Hematopoietic multipotent progenitor cell treated with erythropoietin and hydrocortisone succinate and interleukin-3 and kit ligand, for 8 days (in vitro differentiated cells): ENCODE data around the gene SECISBP2L.
"Not testable (repeated sequence)": the region's sequence is repeated elsewhere in the genome, so short reads cannot be mapped to it uniquely, and the experiment has no call there.

Experiments
- DNase-seq: peaks from one replicate; pipeline ENCODE4 v3.0.0-alpha.2; 2015

SECISBP2L gene

GRCh38 chr15:49046220-49047102 is at the start of gene SECISBP2L:
Gene SECISBP2L (minus strand): TSS chr15:49046446. CDS start chr15:49046299, 147 bp downstream.
- DNase-seq, result peak; percentile 93

DNA sequence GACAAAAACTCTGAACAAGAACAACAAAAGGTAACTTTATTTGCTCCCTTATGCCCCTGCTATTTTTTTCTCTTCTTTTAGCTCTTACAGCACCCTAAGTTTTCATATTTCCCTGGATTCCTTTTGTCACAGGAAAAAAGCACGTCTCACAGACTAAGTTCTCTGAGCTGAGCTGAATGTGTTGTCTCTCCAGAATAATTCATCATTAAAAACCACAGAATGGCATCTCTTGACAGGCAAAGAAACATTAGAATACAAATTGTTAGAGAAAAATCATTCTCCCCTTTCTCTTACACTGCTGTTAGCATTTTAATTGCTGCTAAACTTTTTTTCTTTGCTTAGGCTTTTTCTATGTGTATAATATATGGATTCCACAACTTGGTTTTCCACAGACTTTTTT is 48.7 kb upstream of the SECISBP2L start:
- DNase-seq, result no peak

DNA sequence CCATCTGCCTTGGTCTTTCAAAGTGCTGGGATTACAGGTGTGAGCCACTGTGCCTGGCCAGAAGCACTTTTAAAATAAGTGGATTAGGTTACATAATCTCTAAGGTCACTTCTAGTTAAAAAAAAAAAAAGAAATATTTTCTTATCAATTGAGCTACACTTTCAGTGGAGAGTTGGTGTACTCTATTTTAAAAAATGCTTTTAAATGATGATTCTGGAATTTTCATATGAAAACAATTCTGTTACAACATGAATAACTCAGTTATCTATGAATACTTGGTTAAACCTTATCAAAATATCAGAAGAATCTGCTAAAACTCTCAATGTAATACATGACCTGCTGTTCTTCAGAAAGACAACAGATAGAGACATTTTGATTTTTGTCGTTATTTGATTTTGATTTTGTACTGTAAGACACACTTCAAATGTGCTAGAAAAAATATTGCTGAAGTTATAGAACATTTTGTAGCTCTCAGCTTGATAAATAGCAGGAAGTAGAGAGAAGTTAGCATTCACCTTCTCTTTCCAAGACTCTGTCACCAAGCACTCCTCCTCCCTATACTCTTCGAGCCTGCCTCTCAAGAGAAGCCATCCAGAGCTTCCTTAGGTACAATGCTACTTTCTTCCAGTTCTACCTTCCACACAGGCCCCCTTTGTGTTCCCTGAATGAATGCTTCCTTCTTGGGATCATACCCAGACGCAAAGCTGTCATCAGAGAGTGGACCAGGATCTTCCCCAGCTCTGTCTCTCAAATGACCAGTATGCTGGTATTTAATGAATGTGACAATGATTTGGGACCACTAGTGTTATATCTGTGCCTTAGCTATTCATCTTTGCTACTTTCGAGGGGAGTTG is 47.2 kb upstream of the SECISBP2L start:
- no peak for DNase-seq

- no peak for DNase-seq
These were observed 42.8 kb upstream of the SECISBP2L start for GRCh38 chr15:49088996-49089395.

GRCh38 chr15:49085696-49086459 is 39.6 kb upstream of the SECISBP2L start:
- DNase-seq, result no peak

DNA sequence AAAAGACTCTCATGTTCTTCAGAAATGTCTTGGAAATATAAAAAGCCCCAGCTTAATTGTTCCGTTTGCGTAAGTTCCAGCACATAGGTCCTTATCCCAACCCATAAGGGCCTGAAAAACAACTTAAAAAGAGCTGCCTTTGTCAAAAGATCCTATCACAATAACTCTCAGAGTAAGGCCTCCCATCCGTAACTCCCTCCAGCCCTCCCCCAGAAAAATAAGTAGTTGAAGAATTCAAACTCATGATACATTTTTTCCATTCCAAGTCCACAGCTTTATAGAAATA is 38.0 kb upstream of the SECISBP2L start:
- no peak for DNase-seq

- no peak for DNase-seq
These were observed 37.4 kb upstream of the SECISBP2L start for GRCh38 chr15:49083401-49084284.

DNA sequence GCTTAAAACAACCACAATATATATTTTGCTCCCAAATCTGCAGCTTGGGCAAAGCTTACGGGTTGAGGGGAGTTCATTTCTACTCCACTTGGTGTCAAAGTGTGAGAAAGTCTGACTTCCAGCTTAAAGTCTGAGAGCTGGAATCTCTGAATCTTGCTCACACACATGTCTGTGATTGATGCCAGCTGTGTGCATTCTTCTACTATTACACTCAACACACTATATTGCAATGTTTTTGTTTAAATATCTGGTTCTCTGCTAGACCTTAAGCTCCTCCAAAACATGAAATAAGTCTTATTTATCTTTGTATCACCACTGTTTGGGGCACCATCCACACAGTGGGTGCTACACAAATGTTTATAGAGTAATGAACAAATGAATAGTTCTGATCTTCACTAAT is 36.7 kb upstream of the SECISBP2L start:
- no peak for DNase-seq

- DNase-seq, result no peak
These were observed 33.2 kb upstream of the SECISBP2L start for GRCh38 chr15:49079340-49080039.

- peak; percentile 7 for DNase-seq
These were observed 29.6 kb upstream of the SECISBP2L start for GRCh38 chr15:49075881-49076280.

- not testable (repeated sequence) for DNase-seq
These were observed 28.5 kb upstream of the SECISBP2L start for GRCh38 chr15:49074589-49075287.

- DNase-seq, result no peak
These were observed 20.1 kb upstream of the SECISBP2L start for GRCh38 chr15:49066372-49066771.

- DNase-seq, result no peak
These were observed 18.6 kb upstream of the SECISBP2L start for GRCh38 chr15:49064884-49065283.

DNA sequence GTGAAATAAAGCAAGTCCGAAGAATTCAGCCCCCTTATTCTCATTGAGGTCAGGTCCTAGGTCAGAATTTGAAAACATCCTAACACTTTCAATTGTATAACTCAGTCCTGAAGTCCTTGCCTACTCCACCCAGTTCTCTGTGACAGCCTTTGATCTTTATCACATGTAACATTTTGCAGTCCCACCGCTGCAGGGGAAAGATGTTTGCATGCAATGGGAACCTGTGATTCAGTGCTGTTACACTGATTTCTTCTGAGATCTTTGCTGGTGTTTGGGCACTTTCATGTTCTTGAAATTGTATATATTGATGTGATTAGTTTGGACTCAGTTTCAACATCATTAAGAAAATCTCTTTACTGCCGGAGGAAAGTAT is 18.0 kb upstream of the SECISBP2L start:
- DNase-seq, result peak; percentile 14

GRCh38 chr15:49063402-49064280 is 17.4 kb upstream of the SECISBP2L start:
- DNase-seq, result no peak

GRCh38 chr15:49062900-49063299 is 16.7 kb upstream of the SECISBP2L start:
- no peak for DNase-seq

- DNase-seq, result no peak
These were observed 14.7 kb upstream of the SECISBP2L start for GRCh38 chr15:49060710-49061495.

- no peak for DNase-seq
These were observed 13.2 kb upstream of the SECISBP2L start for GRCh38 chr15:49059491-49059890.

GRCh38 chr15:49058559-49058958 is 12.3 kb upstream of the SECISBP2L start:
- no peak for DNase-seq
